ENCODE measurements around the gene FADS6.

The FADS6 gene

GRCh38 chr17:74863420-74864296 is 29.8 kb downstream of the FADS6 start:
- no peak overlapping the region for H3K27ac ChIP-seq
- TF ChIP-seq ZFX (IDR thresholded peaks at IDR 0.05; ENCODE audit: borderline replicate concordance) (no peak), CTCF (IDR thresholded peaks at IDR 0.05) (no peak)

- TF ChIP-seq CTCF (IDR thresholded peaks at IDR 0.05): no peak
- TF ChIP-seq ZFX (IDR thresholded peaks at IDR 0.05; ENCODE audit: borderline replicate concordance): no peak
- no peak overlapping the region for H3K27ac ChIP-seq
These were observed 30.5 kb downstream of the FADS6 start for GRCh38 chr17:74862919-74863318.

- H3K27ac ChIP-seq: no peak overlapping the region
- TF ChIP-seq CTCF (IDR thresholded peaks at IDR 0.05) (peak; percentile 82), ZFX (IDR thresholded peaks at IDR 0.05; ENCODE audit: borderline replicate concordance) (no peak)
These were observed 31.1 kb downstream of the FADS6 start for GRCh38 chr17:74862108-74862901.

- no peak overlapping the region for H3K27ac ChIP-seq
- TF ChIP-seq ZFX (IDR thresholded peaks at IDR 0.05; ENCODE audit: borderline replicate concordance): no peak
- TF ChIP-seq CTCF (IDR thresholded peaks at IDR 0.05): no peak
These were observed 31.7 kb downstream of the FADS6 start for GRCh38 chr17:74861662-74862107.

- H3K27ac ChIP-seq: no peak overlapping the region
- TF ChIP-seq CTCF (IDR thresholded peaks at IDR 0.05): no peak
These were observed 32.4 kb downstream of the FADS6 start for GRCh38 chr17:74860872-74861661.

- TF ChIP-seq ZFX (IDR thresholded peaks at IDR 0.05; ENCODE audit: borderline replicate concordance): no peak
- TF ChIP-seq CTCF (IDR thresholded peaks at IDR 0.05): no peak
- H3K27ac ChIP-seq: no peak overlapping the region
These were observed 33.1 kb downstream of the FADS6 start for GRCh38 chr17:74860229-74860871.
